ENCODE data around the gene CDHR5. TPM values are rescaled to one million over a fixed set of nuclear protein-coding genes. Genes with fewer than 3 reads are reported as not detected.

Gene CDHR5
- total RNA-seq, 1 donor, result not detected

Small RNA genes within 50 kb of the gene (small RNA-seq; reads per million reads assigned to genes)
- 45.2 reads per million, percentile 97 among the genes with 10 or more reads in this experiment for gene MIR210

Other genes with a start within 250 kb of the CDHR5 start
- 1.3 and 5.6 TPM in 2 replicates for gene PKP3, start 230.7 kb downstream of the CDHR5 start, total RNA-seq (ENCODE audit: low replicate concordance)
- gene SIGIRR, start 210.0 kb downstream of the CDHR5 start, total RNA-seq (ENCODE audit: low replicate concordance), result 30.4 and 38.7 TPM in 2 replicates
- gene ANO9, start 182.9 kb downstream of the CDHR5 start, total RNA-seq (ENCODE audit: low replicate concordance), result not detected in 2 replicates
- 28.7 and 51.6 TPM in 2 replicates for gene PTDSS2, start 174.7 kb downstream of the CDHR5 start, total RNA-seq (ENCODE audit: low replicate concordance)
- 388 and 436 TPM in 2 replicates for gene RNH1, start 117.7 kb downstream of the CDHR5 start, total RNA-seq (ENCODE audit: low replicate concordance)
- 34.6 and 44.4 TPM in 2 replicates for gene HRAS, start 89.4 kb downstream of the CDHR5 start, total RNA-seq (ENCODE audit: low replicate concordance)
- gene LRRC56, start 87.4 kb downstream of the CDHR5 start, total RNA-seq (ENCODE audit: low replicate concordance), result 0.45 and 1.2 TPM in 2 replicates
- 0.36 TPM in 1 of 2 replicates, not detected in the other for gene LMNTD2, start 64.2 kb downstream of the CDHR5 start, total RNA-seq (ENCODE audit: low replicate concordance)
- gene RASSF7, start 64.0 kb downstream of the CDHR5 start, total RNA-seq (ENCODE audit: low replicate concordance), result 1.6 and 2.5 TPM in 2 replicates
- gene PHRF1, start 48.5 kb downstream of the CDHR5 start, total RNA-seq (ENCODE audit: low replicate concordance), result 27.6 and 37.5 TPM in 2 replicates
- 6.5 and 6.8 TPM in 2 replicates for gene IRF7, start 9.0 kb downstream of the CDHR5 start, total RNA-seq (ENCODE audit: low replicate concordance)
- not detected in 2 replicates for gene SCT, start 2.2 kb upstream of the CDHR5 start, total RNA-seq (ENCODE audit: low replicate concordance)
- 0.09 and 0.16 TPM in 2 replicates for gene DRD4, start 12.3 kb upstream of the CDHR5 start, total RNA-seq (ENCODE audit: low replicate concordance)
- 26.7 and 40.0 TPM in 2 replicates for gene DEAF1, start 70.3 kb upstream of the CDHR5 start, total RNA-seq (ENCODE audit: low replicate concordance)
- 3.6 and 9.4 TPM in 2 replicates for gene TMEM80, start 70.9 kb upstream of the CDHR5 start, total RNA-seq (ENCODE audit: low replicate concordance)
- 47.9 and 49.2 TPM in 2 replicates for gene EPS8L2, start 81.3 kb upstream of the CDHR5 start, total RNA-seq (ENCODE audit: low replicate concordance)
- gene TALDO1, start 122.5 kb upstream of the CDHR5 start, total RNA-seq (ENCODE audit: low replicate concordance), result 123 and 146 TPM in 2 replicates
- 40.6 and 53.4 TPM in 2 replicates for gene GATD1, start 152.5 kb upstream of the CDHR5 start, total RNA-seq (ENCODE audit: low replicate concordance)
- 0.65 and 1.2 TPM in 2 replicates for gene CEND1, start 165.1 kb upstream of the CDHR5 start, total RNA-seq (ENCODE audit: low replicate concordance)
- 16.7 and 17.6 TPM in 2 replicates for gene SLC25A22, start 173.3 kb upstream of the CDHR5 start, total RNA-seq (ENCODE audit: low replicate concordance)
- 6.3 and 8.8 TPM in 2 replicates for gene PIDD1, start 180.3 kb upstream of the CDHR5 start, total RNA-seq (ENCODE audit: low replicate concordance)
- 99.4 and 841 TPM in 2 replicates for gene RPLP2, start 185.0 kb upstream of the CDHR5 start, total RNA-seq (ENCODE audit: low replicate concordance)
- gene PNPLA2, start 194.0 kb upstream of the CDHR5 start, total RNA-seq (ENCODE audit: low replicate concordance), result 20.0 and 27.7 TPM in 2 replicates
- gene CRACR2B, start 203.0 kb upstream of the CDHR5 start, total RNA-seq (ENCODE audit: low replicate concordance), result 1.3 and 1.8 TPM in 2 replicates
- gene CD151, start 208.0 kb upstream of the CDHR5 start, total RNA-seq (ENCODE audit: low replicate concordance), result 159 and 311 TPM in 2 replicates
- gene POLR2L, start 217.6 kb upstream of the CDHR5 start, total RNA-seq (ENCODE audit: low replicate concordance), result 61.7 and 135 TPM in 2 replicates
- gene TSPAN4, start 217.9 kb upstream of the CDHR5 start, total RNA-seq (ENCODE audit: low replicate concordance), result 164 and 252 TPM in 2 replicates